ENCODE measurements around the gene MFGE8. TPM values are rescaled to one million over a fixed set of nuclear protein-coding genes. Genes with fewer than 3 reads are reported as not detected.

The MFGE8 gene
- total and polyA plus RNA-seq, 9 of the 15 experiments (the other 6 are each of a cell fraction or from before 2014, with no cell fraction given), result 2.3 to 142 (median 62.3) TPM

- TF ChIP-seq MNT (conservative IDR thresholded peaks at IDR 0.05) (peak in 1 of 2 experiments; percentile 42; a peak in 1 of 4 replicates), MEF2D (tag; conservative IDR thresholded peaks at IDR 0.05; ENCODE audit: low read depth) (no peak), MAFG (tag; conservative IDR thresholded peaks at IDR 0.05) (peak; percentile 86), STAT5B (CRISPR knock-in tag; IDR thresholded peaks at IDR 0.05) (no peak), SRSF9 (IDR thresholded peaks at IDR 0.05; ENCODE audit: borderline replicate concordance, low read depth, low read length) (no peak), CTCFL (IDR thresholded peaks at IDR 0.05; ENCODE audit: borderline replicate concordance, insufficient read depth, low read depth, low read length, poor library complexity, severe bottlenecking) (no peak), TAL1 (IDR thresholded peaks at IDR 0.05) (no peak), SUPT5H (IDR thresholded peaks at IDR 0.05) (no peak), POLR2A (conservative IDR thresholded peaks at IDR 0.05) (no peak), CREB3 (tag; conservative IDR thresholded peaks at IDR 0.05; ENCODE audit: low read depth) (no peak), ZNF316 (IDR thresholded peaks at IDR 0.05) (peak; percentile 98)
Observed at GRCh38 chr15:88865498-88866099, 47.6 kb downstream of the MFGE8 start (continued).

Measured in K562 (cell line).